Caco-2 (cell line): ENCODE measurements around the gene MS4A15. TPM values are rescaled to one million over a fixed set of nuclear protein-coding genes. Genes with fewer than 3 reads are reported as not detected.

Source experiments
- BruUV-seq: library from RNA; stranded (reverse); fragments of 400-500 nt; replicated peaks from 2 replicates; lab custom pipeline; 2021; lab: Mats Ljungman, UMichigan
- CTCF ChIA-PET: fragments of 300-600 bp; sonication (Branson Sonifier 250); formaldehyde crosslinking; loops from one replicate; lab custom pipeline; 2022; ENCODE audit warnings: antibody characterized with exemption; lab: Charles Lee
- POLR2A ChIA-PET: fragments of 300-600 bp; sonication (Branson Sonifier 250); formaldehyde crosslinking; loops from one replicate; lab custom pipeline; 2022; ENCODE audit warnings: antibody characterized with exemption; lab: Charles Lee
- DNase-seq, 2 experiments: peaks; one replicate each; pipeline versions ENCODE4 v3.0.0 to v3.0.0-alpha.2; 2020 to 2022
- H3K27me3 ChIP-seq: replicated peaks from 2 replicates; pipeline ENCODE4 v1.6.0; 2011; ENCODE audit warnings: low read length; ENCODE audit not compliant: control insufficient read depth, insufficient read depth
- H3K36me3 ChIP-seq: 2 replicates; pipeline ENCODE4 v1.5.1; 2011; ENCODE audit warnings: low read length; ENCODE audit not compliant: control insufficient read depth, insufficient read depth
- H3K4me1 ChIP-seq: fragments of 250-450 bp; sonication (Bioruptor Pico); 2 replicates; pipeline ENCODE4 v1.5.1; 2020; ENCODE audit warnings: mild to moderate bottlenecking
- H3K4me3 ChIP-seq: 2 replicates; pipeline ENCODE4 v1.5.1; 2011; ENCODE audit warnings: low read depth, mild to moderate bottlenecking, control low read depth, low read length
- H3K9me3 ChIP-seq: fragments of 250-450 bp; sonication (Bioruptor Pico); 2 replicates; pipeline ENCODE4 v1.5.1; 2020; ENCODE audit warnings: mild to moderate bottlenecking, moderate library complexity
- H3K27ac Mint-ChIP-seq: one replicate; pipeline ENCODE4 v1.8.0; 2022; ENCODE audit warnings: mixed read lengths; ENCODE audit not compliant: unreplicated experiment
- H3K27me3 Mint-ChIP-seq: one replicate; pipeline ENCODE4 v1.8.0; 2022; ENCODE audit warnings: mixed read lengths; ENCODE audit not compliant: insufficient read depth, unreplicated experiment
- H3K36me3 Mint-ChIP-seq: one replicate; pipeline ENCODE4 v1.8.0; 2022; ENCODE audit warnings: mild to moderate bottlenecking, mixed read lengths; ENCODE audit not compliant: insufficient read depth, unreplicated experiment
- H3K4me1 Mint-ChIP-seq: one replicate; pipeline ENCODE4 v1.8.0; 2022; ENCODE audit warnings: low read depth, mixed read lengths; ENCODE audit not compliant: unreplicated experiment
- H3K4me3 Mint-ChIP-seq: one replicate; pipeline ENCODE4 v1.8.0; 2022; ENCODE audit warnings: mild to moderate bottlenecking, moderate library complexity, mixed read lengths; ENCODE audit not compliant: unreplicated experiment
- H3K9me3 Mint-ChIP-seq: one replicate; pipeline ENCODE4 v1.8.0; 2022; ENCODE audit warnings: mixed read lengths; ENCODE audit not compliant: unreplicated experiment
- intact Hi-C: fragments of 100-400 bp; cut with micrococcal nuclease; formaldehyde crosslinking; loops from one replicate; pipeline ENCODE4 v1.10.0; 2022; ENCODE audit not compliant: unreplicated experiment
- total RNA-seq: library from RNA; stranded (reverse); gene quantifications from 2 replicates; pipeline ENCODE4 v1.2.3, GENCODE V29; 2022
- TF ChIP-seq, protein P1 (sequence below), 2 experiments: fragments of 200-600 bp in 1 of 2; IDR thresholded peaks; 1 replicate in 1 of 2; 2 replicates in 1 of 2; pipeline versions ENCODE4 v1.5.1 to v1.8.0; 2011 to 2022; ENCODE audit warnings: antibody characterized with exemption in 1 of 2, control low read depth in 1 of 2, inconsistent platforms in 1 of 2, low read depth in 1 of 2, low read length in 1 of 2, mild to moderate bottlenecking in 1 of 2, moderate library complexity in 1 of 2; ENCODE audit not compliant: insufficient read depth in 1 of 2, severe bottlenecking in 1 of 2, unreplicated experiment in 1 of 2

The MS4A15 gene
- total RNA-seq, 1 experiment from 2014 or later: not detected

DNA sequence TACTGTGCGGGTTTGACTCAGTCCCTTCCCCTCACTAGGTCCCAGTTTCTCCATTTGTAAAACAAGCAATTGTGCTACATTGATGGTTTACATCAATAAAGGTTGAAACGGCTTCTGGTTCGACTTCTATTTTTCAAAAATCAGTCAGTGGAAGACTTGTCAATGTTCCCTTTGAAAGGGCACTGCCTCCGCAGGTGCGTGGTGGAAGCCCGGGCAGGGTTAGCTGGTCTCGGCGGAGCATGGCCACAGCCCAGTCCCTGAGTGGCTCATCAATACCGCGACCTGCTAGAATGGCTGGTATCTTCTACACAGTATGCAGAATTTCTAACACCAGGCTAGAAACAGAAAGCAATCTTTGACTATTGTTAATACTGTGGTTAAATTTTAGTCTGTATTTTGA, 44.5 kb downstream of the MS4A15 start:
- no peaks in the 10 kb centered on the region for H3K9me3 Mint-ChIP-seq
- no peaks in the 10 kb centered on the region for H3K36me3 Mint-ChIP-seq
- intact Hi-C loops: no loop called here
- H3K27ac Mint-ChIP-seq: no peak overlapping the region
- POLR2A ChIA-PET: no interaction called here
- Histone ChIP-seq H3K36me3 (no peaks in the 10 kb centered on the region), H3K9me3 (no peaks in the 10 kb centered on the region), H3K4me1 (no peaks in the 10 kb centered on the region), H3K27me3 (no peaks in the 10 kb centered on the region; the same call in 1 of the 2 replicates), H3K4me3 (no peak overlapping the region)
- no peak overlapping the region for H3K4me3 Mint-ChIP-seq
- TF ChIP-seq, protein P1, sequence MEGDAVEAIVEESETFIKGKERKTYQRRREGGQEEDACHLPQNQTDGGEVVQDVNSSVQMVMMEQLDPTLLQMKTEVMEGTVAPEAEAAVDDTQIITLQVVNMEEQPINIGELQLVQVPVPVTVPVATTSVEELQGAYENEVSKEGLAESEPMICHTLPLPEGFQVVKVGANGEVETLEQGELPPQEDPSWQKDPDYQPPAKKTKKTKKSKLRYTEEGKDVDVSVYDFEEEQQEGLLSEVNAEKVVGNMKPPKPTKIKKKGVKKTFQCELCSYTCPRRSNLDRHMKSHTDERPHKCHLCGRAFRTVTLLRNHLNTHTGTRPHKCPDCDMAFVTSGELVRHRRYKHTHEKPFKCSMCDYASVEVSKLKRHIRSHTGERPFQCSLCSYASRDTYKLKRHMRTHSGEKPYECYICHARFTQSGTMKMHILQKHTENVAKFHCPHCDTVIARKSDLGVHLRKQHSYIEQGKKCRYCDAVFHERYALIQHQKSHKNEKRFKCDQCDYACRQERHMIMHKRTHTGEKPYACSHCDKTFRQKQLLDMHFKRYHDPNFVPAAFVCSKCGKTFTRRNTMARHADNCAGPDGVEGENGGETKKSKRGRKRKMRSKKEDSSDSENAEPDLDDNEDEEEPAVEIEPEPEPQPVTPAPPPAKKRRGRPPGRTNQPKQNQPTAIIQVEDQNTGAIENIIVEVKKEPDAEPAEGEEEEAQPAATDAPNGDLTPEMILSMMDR (IDR thresholded peaks at IDR 0.05; ENCODE audit: insufficient read depth in 1 of 2, low read depth in 1 of 2, low read length in 1 of 2, severe bottlenecking in 1 of 2, unreplicated experiment in 1 of 2): no peak
- BruUV-seq: no TSS peak
- no peak for DNase-seq
- CTCF ChIA-PET: no interaction called here
- H3K27me3 Mint-ChIP-seq: peaks cover 14% of the 10 kb centered on the region
- H3K4me1 Mint-ChIP-seq: no peaks in the 10 kb centered on the region

DNA sequence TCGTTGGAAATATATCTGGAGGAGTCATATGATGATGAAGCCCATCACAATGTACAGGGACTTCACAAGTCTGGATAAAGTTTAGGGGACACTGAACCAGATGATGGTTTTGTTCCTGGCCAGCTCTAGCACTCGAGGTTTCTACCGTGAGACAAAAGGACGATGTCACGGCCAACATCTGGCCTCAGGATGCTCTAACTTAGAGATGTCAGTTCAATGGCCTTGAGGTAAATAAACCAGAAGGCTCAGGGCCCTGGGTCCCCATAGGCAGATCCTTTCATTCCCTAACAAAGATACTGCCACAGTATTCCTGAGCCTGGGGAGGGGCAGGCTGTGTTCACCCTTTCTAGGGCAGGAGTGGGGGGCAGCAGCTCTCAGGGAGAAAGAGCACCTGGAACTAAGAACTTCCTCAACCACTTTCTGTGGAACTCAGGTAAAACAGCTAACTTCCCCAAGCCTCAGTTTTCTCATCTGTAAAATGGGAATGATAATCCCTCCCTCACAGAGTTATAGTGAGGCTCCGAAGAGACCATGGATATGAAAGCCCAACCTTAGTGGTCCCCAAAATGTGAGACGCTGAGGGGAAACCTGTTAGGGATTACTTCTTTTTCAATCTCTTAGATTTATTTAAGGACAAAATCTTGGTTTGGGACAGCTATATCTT, 46.7 kb downstream of the MS4A15 start:
- ChIA-PET POLR2A (no interaction called here), CTCF (no interaction called here)
- H3K27me3 Mint-ChIP-seq: peaks cover 13% of the 10 kb centered on the region

DNA sequence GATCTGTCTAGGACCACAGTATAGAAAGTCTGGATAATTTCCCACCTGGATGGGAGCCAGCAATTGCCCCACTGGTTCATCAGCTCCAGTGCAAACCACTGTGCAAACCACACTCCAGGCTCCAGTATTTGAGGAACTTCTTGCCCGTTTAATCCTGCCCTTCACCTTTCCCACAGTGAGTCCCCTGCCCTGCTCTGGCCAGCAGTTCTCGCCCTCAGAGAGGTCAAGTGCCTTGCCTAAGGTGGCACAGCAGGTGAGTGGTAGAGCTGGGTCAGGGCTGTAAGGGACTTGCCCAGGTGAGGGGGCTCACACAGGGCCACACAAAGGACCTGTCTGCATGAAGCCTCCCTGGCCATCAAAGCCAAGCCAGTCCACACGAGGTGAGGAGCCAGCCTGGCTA, 52.6 kb downstream of the MS4A15 start:
- H3K9me3 Mint-ChIP-seq: no peaks in the 10 kb centered on the region
- BruUV-seq: no TSS peak
- CTCF ChIA-PET: no interaction called here

More for the DNA sequence above, 46.7 kb downstream of the MS4A15 start:
- Histone ChIP-seq H3K36me3 (no peaks in the 10 kb centered on the region), H3K9me3 (no peaks in the 10 kb centered on the region), H3K4me1 (no peaks in the 10 kb centered on the region), H3K4me3 (no peak overlapping the region), H3K27me3 (no peaks in the 10 kb centered on the region; the same call in 1 of the 2 replicates)
- no peak for DNase-seq
- Mint-ChIP-seq H3K27ac (no peak overlapping the region), H3K4me3 (no peak overlapping the region), H3K4me1 (no peaks in the 10 kb centered on the region), H3K9me3 (no peaks in the 10 kb centered on the region), H3K36me3 (no peaks in the 10 kb centered on the region)
- intact Hi-C loops: no loop called here
- TF ChIP-seq, protein P1 (IDR thresholded peaks at IDR 0.05; ENCODE audit: insufficient read depth in 1 of 2, low read depth in 1 of 2, low read length in 1 of 2, severe bottlenecking in 1 of 2, unreplicated experiment in 1 of 2): no peak
- no TSS peak for BruUV-seq

More for the DNA sequence above, 52.6 kb downstream of the MS4A15 start:
- Mint-ChIP-seq H3K36me3 (no peaks in the 10 kb centered on the region), H3K27me3 (peaks cover 5% of the 10 kb centered on the region), H3K4me1 (no peaks in the 10 kb centered on the region), H3K4me3 (no peak overlapping the region), H3K27ac (no peak overlapping the region)
- Histone ChIP-seq H3K9me3 (no peaks in the 10 kb centered on the region), H3K27me3 (no peaks in the 10 kb centered on the region), H3K4me1 (no peaks in the 10 kb centered on the region), H3K4me3 (no peak overlapping the region), H3K36me3 (no peaks in the 10 kb centered on the region)
- intact Hi-C loops: no loop called here
- no peak for DNase-seq
- POLR2A ChIA-PET: no interaction called here
- TF ChIP-seq, protein P1 (IDR thresholded peaks at IDR 0.05; ENCODE audit: insufficient read depth in 1 of 2, low read depth in 1 of 2, low read length in 1 of 2, severe bottlenecking in 1 of 2, unreplicated experiment in 1 of 2): no peak
